Activated CD4-positive, alpha-beta T cell treated with anti-CD3 and anti-CD28 coated beads for 1 hour (primary cell): ENCODE measurements around the gene DSCAML1.
"Not testable (repeated sequence)": the region's sequence is repeated elsewhere in the genome, so short reads cannot be mapped to it uniquely, and the experiment has no call there.

Experiments used
- DNase-seq: peaks from one replicate; pipeline ENCODE4 v3.0.0-alpha.2; 2020

DSCAML1 gene

DNA sequence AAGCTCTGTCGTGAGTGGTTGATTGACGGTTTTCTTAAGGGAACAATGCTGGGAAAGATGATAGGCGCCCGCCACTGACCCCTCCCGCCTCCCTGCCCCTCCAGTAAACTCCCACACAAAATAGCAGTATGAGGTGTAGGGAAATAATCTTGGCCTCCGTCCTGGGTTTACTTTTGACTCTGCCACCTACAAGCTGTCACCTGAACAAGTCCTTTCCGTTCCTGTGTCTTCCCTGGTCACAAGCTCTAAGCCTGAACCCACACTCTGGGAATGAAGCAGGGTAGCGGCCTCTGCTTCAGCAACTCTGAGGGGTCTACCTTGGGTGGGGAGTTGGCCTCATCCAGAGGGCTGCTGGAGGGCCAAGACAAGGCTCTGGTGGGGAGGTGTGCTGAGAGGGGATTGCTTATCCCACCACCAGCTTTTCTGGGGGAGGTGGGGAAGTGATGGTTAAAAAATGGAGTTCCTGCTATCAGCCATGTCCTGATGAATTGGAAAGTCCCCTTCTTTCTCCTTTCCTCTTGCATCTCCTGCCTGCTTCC is 381.6 kb downstream of the DSCAML1 start:
- no peak for DNase-seq

DNA sequence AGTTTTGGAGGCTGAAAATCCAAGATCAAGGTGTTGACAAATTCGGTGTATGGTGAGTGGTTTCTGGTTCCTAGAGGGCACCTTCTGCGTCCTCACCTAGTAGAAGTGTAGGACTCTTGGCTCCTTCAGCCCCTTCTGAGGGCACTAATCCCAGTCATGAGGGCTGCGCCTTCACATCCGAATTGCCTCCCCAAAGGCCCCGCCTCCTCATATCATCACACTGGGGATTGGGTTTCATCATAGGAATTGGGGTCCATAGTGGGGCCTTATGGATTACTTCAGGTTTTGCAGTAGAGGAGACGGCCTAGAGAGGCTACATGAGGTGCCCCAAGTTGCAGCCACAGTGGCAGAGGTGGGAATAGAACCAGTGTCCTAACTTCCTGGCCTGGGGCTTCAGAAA is 382.3 kb downstream of the DSCAML1 start:
- DNase-seq, result no peak

DNA sequence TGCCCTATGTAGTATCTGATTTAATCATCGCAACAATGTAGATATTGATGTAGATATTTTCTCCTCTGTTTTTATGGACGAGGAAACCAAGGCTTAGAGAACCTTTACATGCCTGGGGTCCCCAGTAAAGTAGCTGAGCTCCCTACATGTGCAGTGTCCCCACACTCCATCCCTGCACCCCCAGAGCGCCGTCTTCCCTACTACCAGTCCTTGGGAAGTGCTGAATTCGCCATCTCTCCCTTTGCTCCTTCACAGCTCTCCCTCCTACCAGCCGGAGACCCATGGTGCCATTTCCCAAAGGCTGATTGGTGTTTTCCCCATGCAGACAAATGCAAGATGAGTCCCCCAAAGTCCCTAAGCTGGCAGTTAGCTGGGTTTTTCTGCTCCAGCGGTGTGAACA is 383.4 kb downstream of the DSCAML1 start:
- DNase-seq, result no peak

DNA sequence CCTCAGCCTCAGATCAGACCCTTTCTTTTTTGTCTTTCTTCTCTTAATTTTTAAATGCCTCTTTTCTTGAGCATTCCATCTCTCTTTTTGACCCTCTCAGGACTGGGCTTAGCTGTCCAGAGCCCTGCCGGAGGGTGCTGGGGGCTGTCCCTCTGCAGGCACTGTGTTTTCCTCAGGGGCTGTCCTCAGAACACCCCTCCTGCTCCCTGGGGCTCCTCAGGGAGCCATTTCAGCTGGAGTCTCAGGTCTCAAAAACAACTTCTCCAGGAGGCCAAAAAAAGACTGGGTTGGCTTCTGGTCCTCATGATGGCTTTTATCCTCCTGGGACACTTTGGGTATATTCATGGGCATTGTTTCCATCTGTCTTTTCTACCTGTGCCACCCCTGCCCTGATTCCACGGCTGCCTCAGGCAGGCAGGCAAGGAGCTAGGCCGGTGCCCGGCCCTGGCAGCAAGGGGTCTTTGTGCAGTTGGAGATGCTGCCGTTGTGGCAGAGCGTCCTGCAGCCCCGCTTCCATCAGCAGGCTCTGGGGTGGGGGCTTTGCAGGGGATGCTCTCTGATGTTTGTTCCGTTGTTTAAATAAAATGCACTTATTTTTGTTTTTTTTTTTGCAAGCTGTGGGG is 384.3 kb downstream of the DSCAML1 start:
- DNase-seq, result no peak

DNA sequence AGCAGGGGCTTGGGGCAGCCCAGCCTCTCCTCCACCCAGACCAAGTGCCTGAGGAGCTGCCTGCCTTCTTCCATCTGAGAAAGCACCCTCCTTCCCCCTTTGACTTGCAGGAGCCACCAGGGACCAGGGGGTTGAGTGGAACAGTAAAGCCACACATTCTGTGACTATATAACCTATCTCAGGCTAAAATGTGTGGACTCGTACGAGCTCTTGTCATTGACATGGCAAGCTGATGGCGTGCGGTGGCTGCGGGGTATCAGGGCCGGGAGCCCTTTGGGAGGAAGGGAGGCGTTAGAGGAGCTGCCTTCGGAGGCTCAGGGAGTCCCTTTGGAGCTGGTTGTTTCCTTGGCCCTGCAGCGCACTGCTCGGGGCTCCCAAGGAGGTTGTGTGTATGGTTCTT is 384.8 kb downstream of the DSCAML1 start:
- DNase-seq, result no peak

DNA sequence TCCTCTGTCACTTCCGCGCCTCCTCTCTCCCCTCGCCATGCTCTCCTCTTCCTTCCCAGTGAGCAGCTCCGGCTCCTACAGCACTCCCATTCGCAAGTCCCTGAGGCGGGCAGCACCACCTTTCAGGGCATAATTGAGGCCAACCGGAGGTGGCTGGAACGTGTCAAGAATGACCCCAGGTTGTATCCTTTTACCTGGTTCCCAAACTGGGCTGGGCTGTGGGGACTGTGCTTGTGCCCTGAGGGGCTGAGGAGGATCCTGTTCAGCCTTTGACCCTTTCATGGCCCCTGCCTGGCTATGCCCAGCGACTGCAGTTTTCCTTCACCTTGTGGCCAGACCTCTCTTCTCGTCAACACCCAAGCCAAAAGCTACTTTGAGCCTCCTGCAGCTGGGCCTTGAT is 385.3 kb downstream of the DSCAML1 start:
- no peak for DNase-seq

DNA sequence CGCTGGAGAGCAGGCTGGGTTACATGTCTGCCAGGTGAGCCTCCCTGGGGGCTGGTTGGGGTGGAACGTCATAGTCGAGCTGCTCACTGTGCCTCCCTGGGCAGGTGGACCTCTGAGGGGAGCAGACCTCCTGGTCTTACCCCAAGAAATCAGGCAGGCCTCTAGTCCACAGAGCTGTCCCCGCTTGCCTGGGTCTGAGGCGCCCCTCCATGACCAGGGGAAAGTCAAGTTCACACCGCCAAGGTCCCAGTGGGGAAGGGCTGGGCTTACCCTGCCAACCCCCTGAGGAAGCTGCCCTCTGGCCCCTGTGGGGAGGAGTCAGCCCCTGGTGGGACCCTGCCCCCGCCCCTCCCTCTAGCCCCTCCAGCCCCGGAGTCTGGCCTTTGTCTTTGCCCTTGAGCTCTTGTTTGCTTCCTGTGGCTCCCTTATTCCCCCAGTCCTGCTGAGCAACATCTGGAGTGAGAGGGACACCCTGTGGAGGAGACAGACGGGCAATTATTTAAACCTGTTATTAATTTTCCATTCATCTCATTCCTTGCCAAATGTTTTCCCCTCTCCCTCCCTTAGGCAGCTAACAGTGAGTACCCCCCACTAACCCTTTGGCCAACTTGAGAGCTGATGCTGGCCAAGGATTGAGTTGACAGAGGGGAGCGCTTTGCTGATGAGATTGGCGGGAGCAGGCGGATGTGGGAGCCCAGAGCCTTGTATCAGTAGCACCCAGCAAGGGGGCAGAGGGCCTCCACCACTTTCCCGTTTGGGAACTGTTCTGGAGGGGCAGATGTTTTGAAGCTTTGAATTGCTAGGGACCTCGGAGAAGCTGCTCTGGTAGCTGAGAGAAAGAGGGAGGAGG is 385.9 kb downstream of the DSCAML1 start:
- DNase-seq, result no peak

DNA sequence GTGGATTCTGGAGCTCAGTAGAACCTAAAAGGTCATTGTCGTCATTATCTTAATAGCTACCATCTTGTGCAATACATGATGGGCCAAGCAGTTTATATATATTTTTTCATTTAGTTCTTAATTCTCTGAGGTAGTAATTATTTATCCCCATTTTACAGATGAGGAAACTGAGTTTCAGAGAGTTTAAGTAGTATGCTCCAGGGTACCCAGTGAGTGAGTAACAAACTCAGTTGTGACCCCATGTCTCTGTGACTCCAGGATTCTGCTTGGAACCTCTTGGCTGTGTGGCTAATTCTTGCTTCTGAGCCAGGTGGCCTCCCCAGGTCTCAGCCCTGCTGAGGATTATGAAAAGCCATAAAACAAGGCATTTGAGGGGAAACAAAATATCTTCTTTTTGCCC is 386.8 kb downstream of the DSCAML1 start:
- DNase-seq, result no peak

DNA sequence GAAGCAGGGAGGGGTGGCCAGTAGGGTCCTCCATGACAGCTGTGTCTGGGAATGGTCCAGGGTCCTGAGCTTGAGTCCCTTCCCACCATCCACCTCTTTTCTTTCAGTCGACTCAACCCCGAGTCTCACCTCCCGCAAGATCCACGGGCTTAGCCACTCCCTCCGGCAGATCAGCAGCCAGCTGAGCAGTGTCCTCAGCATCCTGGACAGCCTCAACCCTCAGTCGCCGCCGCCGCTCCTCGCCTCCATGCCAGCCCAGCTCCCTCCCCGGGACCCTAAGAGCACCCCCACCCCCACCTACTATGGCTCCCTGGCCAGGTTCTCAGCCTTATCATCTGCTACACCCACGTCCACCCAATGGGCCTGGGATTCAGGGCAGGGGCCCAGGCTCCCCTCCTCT is 387.5 kb downstream of the DSCAML1 start:
- no peak for DNase-seq

DNA sequence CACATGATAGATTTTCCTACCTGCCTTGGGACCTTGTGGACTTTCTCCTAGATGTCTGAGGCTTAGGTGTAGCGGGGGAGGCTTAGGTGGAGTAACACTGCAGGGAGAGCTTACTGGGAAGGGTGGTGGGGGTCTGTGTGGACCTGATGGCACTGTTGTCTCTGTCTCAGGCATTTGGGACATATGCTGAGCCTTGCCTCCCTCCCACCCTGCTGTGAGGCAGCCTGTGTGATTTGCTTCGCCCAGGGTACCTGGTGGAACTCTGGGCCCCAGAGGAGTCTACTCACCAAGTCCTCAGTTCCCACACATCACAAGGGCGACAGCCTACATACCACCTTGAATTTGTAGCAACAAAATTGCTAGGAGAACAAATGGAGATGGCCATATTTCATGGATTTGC is 388.7 kb downstream of the DSCAML1 start:
- no peak for DNase-seq

DNA sequence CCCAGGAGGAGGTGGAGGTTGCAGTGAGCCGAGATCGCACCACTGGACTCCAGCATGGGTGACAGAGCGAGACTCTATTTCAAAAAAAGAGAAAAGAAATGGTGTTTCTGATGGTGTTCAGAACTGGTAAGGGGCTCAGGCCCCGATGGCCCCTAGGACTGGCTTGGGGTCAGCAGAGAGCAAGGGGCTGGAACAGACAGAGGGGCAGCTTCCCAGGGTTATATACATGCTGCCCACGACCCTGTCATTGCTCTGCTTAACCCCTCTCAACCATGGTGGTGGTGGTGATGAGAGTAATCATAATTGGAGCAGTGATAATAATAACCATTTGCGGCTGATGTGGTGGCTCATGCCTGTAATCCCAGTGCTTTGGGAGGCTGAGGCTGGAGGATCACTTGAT is 390.0 kb downstream of the DSCAML1 start:
- DNase-seq, result no peak

DNA sequence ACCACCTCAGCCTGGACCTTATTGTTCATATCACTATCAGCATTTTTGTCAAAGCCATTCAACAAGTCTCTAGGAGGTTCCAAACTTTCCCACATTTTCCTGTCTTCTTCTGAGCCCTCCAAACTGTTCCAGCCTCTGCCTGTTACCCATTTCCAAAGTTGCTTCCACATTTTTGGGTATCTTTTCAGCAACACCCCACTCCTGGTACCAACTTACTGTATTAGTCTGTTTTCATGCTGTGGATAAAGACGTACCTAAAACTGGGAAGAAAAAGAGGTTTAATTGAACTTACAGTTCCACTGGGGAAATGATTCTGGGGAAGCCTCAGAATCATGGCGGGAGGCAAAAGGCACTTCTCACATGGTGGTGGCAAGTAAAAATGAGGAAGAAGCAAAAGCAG is 391.1 kb downstream of the DSCAML1 start:
- not testable (repeated sequence) for DNase-seq

DNA sequence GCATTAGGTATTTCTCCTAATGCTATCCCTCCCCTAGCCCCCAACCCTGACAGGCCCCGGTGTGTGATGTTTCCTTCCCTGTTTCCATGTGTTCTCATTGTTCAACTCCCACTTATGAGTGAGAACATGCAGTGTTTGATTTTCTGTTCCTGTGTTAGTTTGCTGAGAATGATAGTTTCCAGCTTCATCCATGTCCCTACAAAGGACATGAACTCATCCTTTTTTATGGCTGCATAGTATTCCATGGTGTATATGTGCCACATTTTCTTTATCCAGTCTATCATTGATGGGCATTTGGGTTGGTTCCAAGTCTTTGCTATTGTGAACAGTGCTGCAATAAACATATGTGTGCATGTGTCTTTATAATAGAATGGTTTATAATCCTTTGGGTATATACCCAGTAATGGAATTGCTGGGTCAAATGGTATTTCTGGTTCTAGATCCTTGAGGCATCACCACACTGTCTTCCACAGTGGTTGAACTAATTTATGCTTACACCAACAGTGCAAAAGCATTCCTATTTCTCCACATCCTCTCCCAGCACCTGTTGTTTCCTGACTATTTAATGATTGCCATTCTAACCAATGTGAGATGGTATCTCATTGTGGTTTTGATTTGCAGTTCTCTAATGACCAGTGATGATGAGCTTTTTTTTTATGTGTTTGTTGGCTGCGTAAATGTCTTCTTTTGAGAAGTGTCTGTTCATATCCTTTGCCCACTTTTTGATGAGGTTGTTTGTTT is 397.7 kb downstream of the DSCAML1 start:
- not testable (repeated sequence) for DNase-seq

DNA sequence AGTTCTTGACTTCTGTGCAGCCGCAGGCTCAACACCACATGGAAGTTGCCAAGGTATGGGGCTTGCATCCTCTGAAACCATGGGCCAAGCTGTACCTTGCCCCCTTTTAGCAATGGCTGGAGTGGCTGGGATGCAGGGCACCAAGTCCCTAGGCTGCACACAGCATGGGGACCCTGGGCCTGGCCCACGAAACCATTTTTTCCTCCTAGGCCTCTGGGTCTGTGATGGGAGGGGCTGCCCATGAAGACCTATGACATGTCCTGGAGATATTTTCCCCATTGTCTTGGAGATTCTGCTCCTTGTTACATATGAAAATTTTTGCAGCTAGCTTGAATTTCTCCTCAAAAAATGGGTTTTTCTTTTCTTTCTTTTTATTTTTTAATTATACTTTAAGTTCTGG is 398.4 kb downstream of the DSCAML1 start:
- DNase-seq, result not testable (repeated sequence)

DNA sequence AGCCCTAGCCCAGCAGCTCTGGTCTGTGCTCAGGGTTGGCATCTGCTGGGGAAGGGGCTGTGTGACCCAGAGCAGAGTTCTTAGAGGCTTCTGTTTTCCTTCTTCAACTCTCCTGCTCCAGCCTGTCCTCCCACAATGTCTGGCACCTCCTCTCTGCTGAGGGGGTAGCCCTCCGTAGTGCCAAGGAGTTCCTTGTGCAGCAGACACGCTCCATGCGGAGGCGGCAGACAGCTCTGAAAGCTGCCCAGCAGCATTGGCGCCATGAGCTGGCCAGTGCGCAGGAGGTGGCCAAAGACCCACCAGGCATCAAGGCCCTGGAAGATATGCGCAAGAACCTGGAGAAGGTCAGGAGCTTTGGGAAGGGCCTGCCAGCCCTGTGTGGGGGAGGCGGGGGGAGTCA is 400.0 kb downstream of the DSCAML1 start:
- DNase-seq, result no peak

DNA sequence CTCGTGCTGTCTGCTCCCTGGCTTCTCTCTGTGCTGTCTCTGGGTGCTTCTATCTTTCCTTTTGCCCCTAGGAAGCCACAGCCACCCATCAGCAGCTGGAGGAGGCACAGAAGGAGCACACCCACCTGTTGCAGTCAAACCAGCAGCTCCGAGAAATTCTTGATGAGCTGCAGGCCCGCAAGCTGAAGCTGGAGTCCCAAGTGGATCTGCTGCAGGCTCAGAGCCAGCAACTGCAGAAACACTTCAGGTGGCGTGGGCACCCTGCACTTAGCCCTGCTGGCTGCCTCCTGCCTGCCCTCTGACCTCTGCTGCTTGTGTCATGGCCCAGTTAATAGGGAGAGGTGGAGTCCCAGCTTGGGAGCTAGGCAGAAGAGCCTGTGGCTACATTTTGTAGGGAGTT is 401.5 kb downstream of the DSCAML1 start:
- no peak for DNase-seq

DNA sequence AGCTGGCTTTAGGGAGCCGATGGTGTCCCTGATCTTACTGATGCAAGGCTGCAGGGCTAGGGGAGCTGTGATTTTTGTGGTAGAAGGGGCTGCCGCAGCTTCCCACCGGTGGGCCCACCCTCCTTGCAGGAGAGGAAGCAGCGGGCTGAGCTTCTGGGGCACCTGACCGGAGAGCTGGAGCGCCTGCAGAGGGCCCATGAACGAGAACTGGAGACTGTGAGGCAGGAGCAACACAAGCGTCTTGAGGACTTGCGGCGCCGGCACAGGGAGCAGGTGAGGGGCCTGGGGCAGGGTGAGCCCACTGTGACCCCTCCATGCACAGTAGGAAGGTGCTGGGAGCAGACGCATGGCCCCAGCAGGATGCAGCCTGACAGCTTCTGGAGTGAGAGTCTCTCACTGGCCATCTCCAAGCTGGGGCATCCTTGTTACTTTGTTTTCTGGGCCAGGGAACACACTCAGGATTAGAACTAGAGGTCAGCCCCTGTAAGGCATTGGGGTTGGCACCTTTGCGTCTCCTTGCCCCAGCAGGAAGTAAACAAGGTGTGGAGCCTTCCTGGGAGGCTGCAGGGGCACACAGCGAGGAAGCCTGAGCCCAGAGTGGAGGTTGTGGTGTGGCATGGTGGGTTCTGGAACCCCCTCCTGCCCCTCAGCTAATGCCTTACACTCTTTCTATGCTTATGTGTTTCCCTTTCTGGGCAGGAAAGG is 402.6 kb downstream of the DSCAML1 start:
- DNase-seq, result no peak

DNA sequence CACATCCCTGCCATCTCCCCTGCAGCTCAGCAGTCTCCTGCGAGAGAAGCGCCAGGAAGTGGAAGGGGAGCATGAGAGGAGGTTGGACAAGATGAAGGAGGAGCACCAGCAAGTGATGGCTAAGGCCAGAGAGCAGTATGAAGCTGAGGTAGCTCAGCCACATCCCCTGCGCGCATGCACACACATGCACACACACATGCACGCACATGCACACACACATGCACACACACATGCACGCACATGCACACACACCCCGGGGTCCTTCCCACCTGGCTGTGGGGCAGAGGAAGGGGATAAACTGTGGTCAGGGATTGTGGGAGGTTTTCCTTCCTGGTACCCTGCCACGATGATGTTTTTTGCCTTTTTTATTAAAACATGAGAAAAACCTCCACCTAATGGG is 404.0 kb downstream of the DSCAML1 start:
- no peak for DNase-seq

DNA sequence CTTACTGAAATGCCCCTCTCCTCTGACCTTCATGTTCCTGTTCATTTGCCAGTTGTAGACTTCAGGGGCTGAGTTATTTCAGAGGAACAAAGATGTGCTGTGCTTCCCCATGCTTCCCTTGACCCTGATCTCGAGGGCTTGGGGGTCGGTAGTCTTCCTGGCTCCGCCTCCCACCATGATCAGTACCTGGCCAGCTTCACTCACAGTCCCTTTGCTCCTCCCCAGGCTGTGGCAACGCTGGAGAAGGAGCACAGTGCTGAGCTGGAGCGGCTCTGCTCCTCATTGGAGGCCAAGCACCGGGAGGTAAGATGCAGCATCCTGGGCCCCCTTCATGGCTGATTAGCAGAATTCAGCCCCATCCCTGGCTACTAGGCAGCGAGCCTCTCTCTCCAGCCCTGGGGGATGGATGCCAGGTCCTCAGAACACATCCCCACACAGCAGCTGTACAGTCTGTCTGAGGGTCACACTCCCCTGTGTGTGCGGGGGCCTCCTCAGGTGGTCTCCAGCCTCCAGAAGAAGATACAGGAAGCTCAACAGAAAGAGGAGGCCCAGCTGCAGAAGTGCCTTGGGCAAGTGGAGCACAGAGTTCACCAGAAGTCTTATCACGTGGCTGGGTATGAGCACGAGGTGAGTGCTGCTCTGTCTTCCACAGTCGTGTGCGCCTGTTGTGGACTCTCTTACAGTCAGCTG is 404.9 kb downstream of the DSCAML1 start:
- no peak for DNase-seq

DNA sequence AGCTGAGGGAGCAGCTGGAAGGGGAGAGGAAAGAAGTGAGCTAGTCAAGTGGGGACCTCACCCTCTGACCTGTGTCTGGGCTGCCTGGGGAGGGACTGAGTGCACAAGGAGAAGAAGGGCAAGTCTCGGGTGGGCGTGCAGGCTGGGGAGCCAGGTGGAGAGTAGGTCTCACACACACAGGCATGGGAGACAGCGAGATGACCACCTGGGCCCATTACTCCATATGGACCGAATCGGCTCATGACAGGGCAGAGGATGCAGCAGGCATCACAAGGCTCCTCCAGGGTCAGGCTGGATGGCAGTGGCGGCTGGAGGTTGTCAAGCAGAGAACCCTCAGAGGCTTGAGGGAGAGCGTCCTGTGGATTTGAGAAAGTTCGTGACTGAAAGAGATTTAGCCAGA is 405.8 kb downstream of the DSCAML1 start:
- no peak for DNase-seq

DNA sequence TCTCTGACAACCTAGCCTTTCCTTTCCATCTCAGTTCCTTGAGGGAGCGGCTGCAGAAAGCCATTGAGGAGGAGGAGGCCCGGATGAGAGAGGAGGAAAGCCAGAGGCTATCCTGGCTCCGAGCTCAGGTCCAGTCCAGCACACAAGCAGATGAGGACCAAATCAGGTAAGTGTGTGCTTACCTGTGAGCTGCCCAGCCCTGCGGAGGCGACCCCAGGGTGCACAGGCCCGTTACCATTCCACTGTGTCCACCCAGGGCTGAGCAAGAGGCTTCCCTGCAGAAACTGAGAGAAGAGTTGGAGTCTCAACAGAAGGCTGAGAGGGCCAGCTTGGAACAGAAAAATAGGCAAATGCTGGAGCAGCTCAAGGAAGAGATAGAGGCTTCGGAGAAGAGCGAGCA is 406.3 kb downstream of the DSCAML1 start:
- DNase-seq, result no peak

DNA sequence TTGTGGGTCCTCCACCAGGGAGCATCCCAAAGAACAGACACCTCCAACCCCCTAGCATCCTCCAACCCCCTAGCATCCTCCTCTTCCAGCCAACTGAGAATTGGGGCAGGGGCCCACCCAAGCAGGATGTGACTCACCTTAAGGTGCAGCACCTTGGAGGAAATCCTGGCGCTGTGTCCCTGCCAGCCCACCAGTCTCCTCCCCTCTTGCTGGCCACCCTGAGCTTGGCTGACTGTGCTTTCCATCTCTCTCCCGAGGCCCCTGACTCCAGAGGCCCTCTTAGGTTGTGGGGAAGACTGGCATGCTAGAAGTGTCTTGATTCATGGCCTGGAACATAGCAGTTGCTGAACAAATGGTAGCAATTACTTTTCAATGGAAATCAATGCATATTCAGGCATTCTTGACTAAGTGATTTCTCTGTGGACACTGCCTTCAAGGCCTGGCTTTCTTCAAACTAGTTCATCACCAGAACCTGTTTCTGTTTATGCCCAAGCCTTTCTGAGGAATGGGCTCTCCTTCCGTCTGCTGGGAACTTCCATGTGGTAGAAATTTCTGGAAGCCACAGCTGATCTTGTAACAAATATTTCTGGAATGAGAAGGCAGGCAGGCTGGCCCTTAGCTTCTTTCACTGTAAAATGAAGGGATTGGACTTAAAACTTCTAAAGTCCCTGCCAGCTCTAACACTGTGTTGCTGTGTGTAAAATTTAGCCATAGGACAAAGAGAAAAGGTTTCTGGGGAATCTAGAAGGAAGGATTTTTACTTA is 408.8 kb downstream of the DSCAML1 start:
- DNase-seq, result no peak
